ENCODE measurements around the gene SLC17A9. TPM values are rescaled to one million over a fixed set of nuclear protein-coding genes. Genes with fewer than 3 reads are reported as not detected.

SLC17A9 gene
- total and polyA plus RNA-seq, 2 experiments from 2014 or later, result 32.0 to 39.3 TPM

DNA sequence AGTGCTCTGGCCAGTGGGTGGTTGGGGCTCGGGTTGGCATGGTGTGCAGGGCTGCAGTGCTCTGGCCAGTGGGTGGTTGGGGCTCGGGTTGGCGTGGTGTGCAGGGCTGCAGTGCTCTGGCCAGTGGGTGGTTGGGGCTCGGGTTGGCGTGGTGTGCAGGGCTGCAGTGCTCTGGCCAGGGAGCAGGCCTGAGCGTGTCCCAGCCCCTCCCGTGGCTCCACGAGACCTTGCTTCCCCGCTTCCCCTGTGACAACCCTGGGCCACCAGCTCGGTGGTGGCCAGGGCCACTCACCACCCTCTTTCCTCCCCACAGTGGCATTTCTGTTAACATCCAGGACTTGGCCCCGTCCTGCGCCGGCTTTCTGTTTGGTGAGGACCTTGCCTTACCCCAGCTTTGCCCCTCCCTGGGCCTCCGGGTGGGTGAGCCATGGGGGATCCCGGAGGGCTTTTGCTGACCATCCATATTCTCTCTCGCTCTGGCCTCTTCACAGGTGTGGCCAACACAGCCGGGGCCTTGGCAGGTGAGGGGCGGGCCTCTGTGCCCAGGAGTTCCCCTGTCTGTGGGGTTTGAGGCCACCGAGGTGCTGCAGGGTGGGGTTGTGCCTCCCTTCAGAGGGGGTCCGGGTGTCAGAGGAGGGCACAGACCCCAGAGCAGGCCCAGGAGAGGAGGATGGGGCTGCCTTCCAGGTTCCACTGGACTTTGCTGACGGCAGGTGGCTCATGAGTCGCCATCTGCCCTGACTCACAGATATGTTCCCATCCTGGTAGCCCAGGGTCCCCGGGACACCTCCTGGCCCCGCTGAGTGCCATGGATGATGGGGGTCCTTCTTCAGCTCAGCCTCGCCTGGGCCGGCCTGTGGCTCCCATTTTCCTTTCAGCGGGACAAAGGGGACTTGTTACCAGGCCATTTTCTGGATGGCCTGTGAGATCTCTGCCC is 14.0 kb downstream of the SLC17A9 start:
- no peak for ATAC-seq
- Histone ChIP-seq H3F3A (replicated peaks; ENCODE audit: low read depth) (peaks cover 3% of the 10 kb centered on the region), H3K27ac (ENCODE audit: low read depth) (no peak overlapping the region), H3K79me2 (replicated peaks; ENCODE audit: insufficient read depth) (no peaks in the 10 kb centered on the region), H3K4me2 (no peak overlapping the region), H3K27me3 (ENCODE audit: insufficient read depth) (no peaks in the 10 kb centered on the region), H3K36me3 (ENCODE audit: insufficient read depth) (no peaks in the 10 kb centered on the region), H3K9me2 (ENCODE audit: insufficient read depth) (no peaks in the 10 kb centered on the region), H3K4me3 (no peak overlapping the region), H3K4me1 (ENCODE audit: insufficient read depth) (peaks cover 7% of the 10 kb centered on the region; the same call in 1 of the 2 replicates), H4K20me1 (replicated peaks; ENCODE audit: insufficient read depth) (no peaks in the 10 kb centered on the region), H2AFZ (no peak overlapping the region)
- DNase-seq (ENCODE audit: low spot score), result no peak
- Mint-ChIP-seq H3K4me1 (peaks cover 6% of the 10 kb centered on the region), H3K27me3 (ENCODE audit: insufficient read depth, low read depth, poor library complexity) (peaks cover 10% of the 10 kb centered on the region), H3K9me3 (no peaks in the 10 kb centered on the region; the same call in 2 of the 3 replicates), H3K27ac (no peak overlapping the region), H3K36me3 (ENCODE audit: low read depth) (no peaks in the 10 kb centered on the region; the same call in 2 of the 3 replicates), H3K4me3 (no peak overlapping the region)
- TF ChIP-seq ZNF114 (CRISPR knock-in tag; IDR thresholded peaks at IDR 0.05) (no peak), NANOG (IDR thresholded peaks at IDR 0.05; ENCODE audit: borderline replicate concordance) (no peak), JUNB (IDR thresholded peaks at IDR 0.05; ENCODE audit: unreplicated experiment) (no peak), CREB1 (CRISPR knock-in tag; IDR thresholded peaks at IDR 0.05; ENCODE audit: low read depth) (no peak), EZH2phosphoT487 (IDR thresholded peaks at IDR 0.05; ENCODE audit: unreplicated experiment) (no peak), STAT1 (IDR thresholded peaks at IDR 0.05; ENCODE audit: unreplicated experiment) (no peak), ZNF331 (CRISPR knock-in tag; IDR thresholded peaks at IDR 0.05; ENCODE audit: low read depth) (no peak), EZH2 (IDR thresholded peaks at IDR 0.05; ENCODE audit: low read depth, unreplicated experiment) (no peak), POLR2AphosphoS5 (IDR thresholded peaks at IDR 0.05; ENCODE audit: low read depth) (no peak)
- TF ChIP-seq, protein P1, sequence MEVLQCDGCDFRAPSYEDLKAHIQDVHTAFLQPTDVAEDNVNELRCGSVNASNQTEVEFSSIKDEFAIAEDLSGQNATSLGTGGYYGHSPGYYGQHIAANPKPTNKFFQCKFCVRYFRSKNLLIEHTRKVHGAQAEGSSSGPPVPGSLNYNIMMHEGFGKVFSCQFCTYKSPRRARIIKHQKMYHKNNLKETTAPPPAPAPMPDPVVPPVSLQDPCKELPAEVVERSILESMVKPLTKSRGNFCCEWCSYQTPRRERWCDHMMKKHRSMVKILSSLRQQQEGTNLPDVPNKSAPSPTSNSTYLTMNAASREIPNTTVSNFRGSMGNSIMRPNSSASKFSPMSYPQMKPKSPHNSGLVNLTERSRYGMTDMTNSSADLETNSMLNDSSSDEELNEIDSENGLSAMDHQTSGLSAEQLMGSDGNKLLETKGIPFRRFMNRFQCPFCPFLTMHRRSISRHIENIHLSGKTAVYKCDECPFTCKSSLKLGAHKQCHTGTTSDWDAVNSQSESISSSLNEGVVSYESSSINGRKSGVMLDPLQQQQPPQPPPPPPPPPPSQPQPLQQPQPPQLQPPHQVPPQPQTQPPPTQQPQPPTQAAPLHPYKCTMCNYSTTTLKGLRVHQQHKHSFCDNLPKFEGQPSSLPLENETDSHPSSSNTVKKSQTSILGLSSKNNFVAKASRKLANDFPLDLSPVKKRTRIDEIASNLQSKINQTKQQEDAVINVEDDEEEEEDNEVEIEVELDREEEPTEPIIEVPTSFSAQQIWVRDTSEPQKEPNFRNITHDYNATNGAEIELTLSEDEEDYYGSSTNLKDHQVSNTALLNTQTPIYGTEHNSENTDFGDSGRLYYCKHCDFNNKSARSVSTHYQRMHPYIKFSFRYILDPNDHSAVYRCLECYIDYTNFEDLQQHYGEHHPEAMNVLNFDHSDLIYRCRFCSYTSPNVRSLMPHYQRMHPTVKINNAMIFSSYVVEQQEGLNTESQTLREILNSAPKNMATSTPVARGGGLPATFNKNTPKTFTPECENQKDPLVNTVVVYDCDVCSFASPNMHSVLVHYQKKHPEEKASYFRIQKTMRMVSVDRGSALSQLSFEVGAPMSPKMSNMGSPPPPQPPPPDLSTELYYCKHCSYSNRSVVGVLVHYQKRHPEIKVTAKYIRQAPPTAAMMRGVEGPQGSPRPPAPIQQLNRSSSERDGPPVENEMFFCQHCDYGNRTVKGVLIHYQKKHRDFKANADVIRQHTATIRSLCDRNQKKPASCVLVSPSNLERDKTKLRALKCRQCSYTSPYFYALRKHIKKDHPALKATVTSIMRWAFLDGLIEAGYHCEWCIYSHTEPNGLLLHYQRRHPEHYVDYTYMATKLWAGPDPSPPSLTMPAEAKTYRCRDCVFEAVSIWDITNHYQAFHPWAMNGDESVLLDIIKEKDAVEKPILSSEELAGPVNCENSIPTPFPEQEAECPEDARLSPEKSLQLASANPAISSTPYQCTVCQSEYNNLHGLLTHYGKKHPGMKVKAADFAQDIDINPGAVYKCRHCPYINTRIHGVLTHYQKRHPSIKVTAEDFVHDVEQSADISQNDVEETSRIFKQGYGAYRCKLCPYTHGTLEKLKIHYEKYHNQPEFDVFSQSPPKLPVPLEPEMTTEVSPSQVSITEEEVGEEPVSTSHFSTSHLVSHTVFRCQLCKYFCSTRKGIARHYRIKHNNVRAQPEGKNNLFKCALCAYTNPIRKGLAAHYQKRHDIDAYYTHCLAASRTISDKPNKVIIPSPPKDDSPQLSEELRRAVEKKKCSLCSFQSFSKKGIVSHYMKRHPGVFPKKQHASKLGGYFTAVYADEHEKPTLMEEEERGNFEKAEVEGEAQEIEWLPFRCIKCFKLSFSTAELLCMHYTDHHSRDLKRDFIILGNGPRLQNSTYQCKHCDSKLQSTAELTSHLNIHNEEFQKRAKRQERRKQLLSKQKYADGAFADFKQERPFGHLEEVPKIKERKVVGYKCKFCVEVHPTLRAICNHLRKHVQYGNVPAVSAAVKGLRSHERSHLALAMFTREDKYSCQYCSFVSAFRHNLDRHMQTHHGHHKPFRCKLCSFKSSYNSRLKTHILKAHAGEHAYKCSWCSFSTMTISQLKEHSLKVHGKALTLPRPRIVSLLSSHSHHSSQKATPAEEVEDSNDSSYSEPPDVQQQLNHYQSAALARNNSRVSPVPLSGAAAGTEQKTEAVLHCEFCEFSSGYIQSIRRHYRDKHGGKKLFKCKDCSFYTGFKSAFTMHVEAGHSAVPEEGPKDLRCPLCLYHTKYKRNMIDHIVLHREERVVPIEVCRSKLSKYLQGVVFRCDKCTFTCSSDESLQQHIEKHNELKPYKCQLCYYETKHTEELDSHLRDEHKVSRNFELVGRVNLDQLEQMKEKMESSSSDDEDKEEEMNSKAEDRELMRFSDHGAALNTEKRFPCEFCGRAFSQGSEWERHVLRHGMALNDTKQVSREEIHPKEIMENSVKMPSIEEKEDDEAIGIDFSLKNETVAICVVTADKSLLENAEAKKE (CRISPR knock-in tag; IDR thresholded peaks at IDR 0.05), result no peak
- TF ChIP-seq, protein P2, sequence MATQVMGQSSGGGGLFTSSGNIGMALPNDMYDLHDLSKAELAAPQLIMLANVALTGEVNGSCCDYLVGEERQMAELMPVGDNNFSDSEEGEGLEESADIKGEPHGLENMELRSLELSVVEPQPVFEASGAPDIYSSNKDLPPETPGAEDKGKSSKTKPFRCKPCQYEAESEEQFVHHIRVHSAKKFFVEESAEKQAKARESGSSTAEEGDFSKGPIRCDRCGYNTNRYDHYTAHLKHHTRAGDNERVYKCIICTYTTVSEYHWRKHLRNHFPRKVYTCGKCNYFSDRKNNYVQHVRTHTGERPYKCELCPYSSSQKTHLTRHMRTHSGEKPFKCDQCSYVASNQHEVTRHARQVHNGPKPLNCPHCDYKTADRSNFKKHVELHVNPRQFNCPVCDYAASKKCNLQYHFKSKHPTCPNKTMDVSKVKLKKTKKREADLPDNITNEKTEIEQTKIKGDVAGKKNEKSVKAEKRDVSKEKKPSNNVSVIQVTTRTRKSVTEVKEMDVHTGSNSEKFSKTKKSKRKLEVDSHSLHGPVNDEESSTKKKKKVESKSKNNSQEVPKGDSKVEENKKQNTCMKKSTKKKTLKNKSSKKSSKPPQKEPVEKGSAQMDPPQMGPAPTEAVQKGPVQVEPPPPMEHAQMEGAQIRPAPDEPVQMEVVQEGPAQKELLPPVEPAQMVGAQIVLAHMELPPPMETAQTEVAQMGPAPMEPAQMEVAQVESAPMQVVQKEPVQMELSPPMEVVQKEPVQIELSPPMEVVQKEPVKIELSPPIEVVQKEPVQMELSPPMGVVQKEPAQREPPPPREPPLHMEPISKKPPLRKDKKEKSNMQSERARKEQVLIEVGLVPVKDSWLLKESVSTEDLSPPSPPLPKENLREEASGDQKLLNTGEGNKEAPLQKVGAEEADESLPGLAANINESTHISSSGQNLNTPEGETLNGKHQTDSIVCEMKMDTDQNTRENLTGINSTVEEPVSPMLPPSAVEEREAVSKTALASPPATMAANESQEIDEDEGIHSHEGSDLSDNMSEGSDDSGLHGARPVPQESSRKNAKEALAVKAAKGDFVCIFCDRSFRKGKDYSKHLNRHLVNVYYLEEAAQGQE (IDR thresholded peaks at IDR 0.05; ENCODE audit: unreplicated experiment), result no peak
- TF ChIP-seq, protein P3, sequence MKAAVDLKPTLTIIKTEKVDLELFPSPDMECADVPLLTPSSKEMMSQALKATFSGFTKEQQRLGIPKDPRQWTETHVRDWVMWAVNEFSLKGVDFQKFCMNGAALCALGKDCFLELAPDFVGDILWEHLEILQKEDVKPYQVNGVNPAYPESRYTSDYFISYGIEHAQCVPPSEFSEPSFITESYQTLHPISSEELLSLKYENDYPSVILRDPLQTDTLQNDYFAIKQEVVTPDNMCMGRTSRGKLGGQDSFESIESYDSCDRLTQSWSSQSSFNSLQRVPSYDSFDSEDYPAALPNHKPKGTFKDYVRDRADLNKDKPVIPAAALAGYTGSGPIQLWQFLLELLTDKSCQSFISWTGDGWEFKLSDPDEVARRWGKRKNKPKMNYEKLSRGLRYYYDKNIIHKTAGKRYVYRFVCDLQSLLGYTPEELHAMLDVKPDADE (IDR thresholded peaks at IDR 0.05), result no peak
- TF ChIP-seq, protein P4, sequence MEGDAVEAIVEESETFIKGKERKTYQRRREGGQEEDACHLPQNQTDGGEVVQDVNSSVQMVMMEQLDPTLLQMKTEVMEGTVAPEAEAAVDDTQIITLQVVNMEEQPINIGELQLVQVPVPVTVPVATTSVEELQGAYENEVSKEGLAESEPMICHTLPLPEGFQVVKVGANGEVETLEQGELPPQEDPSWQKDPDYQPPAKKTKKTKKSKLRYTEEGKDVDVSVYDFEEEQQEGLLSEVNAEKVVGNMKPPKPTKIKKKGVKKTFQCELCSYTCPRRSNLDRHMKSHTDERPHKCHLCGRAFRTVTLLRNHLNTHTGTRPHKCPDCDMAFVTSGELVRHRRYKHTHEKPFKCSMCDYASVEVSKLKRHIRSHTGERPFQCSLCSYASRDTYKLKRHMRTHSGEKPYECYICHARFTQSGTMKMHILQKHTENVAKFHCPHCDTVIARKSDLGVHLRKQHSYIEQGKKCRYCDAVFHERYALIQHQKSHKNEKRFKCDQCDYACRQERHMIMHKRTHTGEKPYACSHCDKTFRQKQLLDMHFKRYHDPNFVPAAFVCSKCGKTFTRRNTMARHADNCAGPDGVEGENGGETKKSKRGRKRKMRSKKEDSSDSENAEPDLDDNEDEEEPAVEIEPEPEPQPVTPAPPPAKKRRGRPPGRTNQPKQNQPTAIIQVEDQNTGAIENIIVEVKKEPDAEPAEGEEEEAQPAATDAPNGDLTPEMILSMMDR (conservative IDR thresholded peaks at IDR 0.05; ENCODE audit: low read depth in 2 of 2), result no peak
